Measurements from ENCODE around the gene KIF4B.
"Not testable (repeated sequence)": the region's sequence is repeated elsewhere in the genome, so short reads cannot be mapped to it uniquely, and the experiment has no call there.

Gene KIF4B

DNA sequence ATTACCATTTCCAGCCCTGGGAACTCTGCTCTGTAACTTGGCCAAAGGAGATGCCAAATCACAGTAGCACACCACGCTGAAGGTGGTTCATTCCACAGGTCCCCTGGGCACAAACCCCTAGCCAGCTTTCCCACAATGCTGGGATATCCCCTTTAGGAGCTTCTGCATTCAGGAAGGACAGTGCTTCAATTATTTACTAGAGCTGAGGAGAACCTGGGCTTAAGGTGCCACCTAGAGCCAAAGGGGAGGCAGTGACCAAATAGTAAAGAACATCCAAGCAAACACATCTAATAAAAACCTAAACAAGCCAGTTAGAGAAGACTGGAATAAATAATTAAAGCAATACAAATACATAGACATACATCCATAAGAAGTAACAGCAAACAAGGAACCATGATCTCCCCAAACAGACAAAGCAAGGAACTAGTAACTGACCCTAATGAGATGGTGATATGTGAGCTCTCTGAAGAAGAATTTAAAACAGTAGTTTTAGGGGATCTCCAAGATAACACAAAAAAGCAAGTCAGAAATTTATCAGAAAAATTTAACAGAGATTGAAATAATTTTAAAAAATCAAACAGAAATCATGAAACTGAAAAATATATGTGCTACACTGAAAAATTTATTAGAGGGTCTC, 14.6 kb downstream of the KIF4B start:
- no peaks in the 10 kb centered on the region for H3K4me1 ChIP-seq (ENCODE audit: control insufficient read depth in 2 of 2, insufficient read depth in 1 of 2, low read depth in 1 of 2, low read length in 2 of 2)
- H3K4me3 ChIP-seq (ENCODE audit: low read length in 2 of 2), result no peak overlapping the region
- no peaks in the 10 kb centered on the region for H3K79me1 ChIP-seq (ENCODE audit: low read depth, low read length)
- peaks cover 0 to 3% (median 0%) of the 10 kb centered on the region in 3 experiments for H3K27me3 ChIP-seq (ENCODE audit: control insufficient read depth in 3 of 3, insufficient read depth in 3 of 3, low read depth in 1 of 3, low read length in 3 of 3)
- no CpG with 5 or more reads among the region's 1 CpG for WGBS, 2 donors (ENCODE audit: extremely low coverage in 2 of 2, insufficient read length in 2 of 2, insufficient replicate concordance in 1 of 2)
- no peak overlapping the region for H2BK12ac ChIP-seq (ENCODE audit: low read length)
- no peak overlapping the region for H4K8ac ChIP-seq (ENCODE audit: low read depth, low read length)
- H3K4ac ChIP-seq (ENCODE audit: low read length), result no peak overlapping the region
- no peak overlapping the region for H3K9ac ChIP-seq (ENCODE audit: low read depth, low read length, poor library complexity)
- H3K18ac ChIP-seq (ENCODE audit: low read length), result no peak overlapping the region
- no peak overlapping the region for H2BK120ac ChIP-seq (ENCODE audit: low read depth, low read length)
- H2BK15ac ChIP-seq (ENCODE audit: low read length), result no peak overlapping the region
- no peaks in the 10 kb centered on the region for H3K9me3 ChIP-seq (replicated peaks in 1 of 2; ENCODE audit: control insufficient read depth in 2 of 2, insufficient read depth in 1 of 2, low read depth in 1 of 2, low read length in 2 of 2)
- no peaks in the 10 kb centered on the region for H3K36me3 ChIP-seq (replicated peaks in 1 of 2; ENCODE audit: control insufficient read depth in 2 of 2, insufficient read depth in 2 of 2, low read length in 2 of 2)
- H2BK5ac ChIP-seq (ENCODE audit: low read length), result no peak overlapping the region
- no peak overlapping the region for H3K4me2 ChIP-seq (ENCODE audit: insufficient read depth, low read length, poor library complexity, severe bottlenecking)
- H3K27ac ChIP-seq (replicated peaks; ENCODE audit: low read length), result no peak overlapping the region
- no peak overlapping the region for H3K14ac ChIP-seq (ENCODE audit: low read length)
- no peak overlapping the region for H4K91ac ChIP-seq (ENCODE audit: low read depth, low read length, poor library complexity)
- no peak overlapping the region for H2AK5ac ChIP-seq (ENCODE audit: low read depth, low read length)
- DNase-seq (ENCODE audit: low spot score), result no peak
- H3K23ac ChIP-seq (ENCODE audit: low read depth, low read length, poor library complexity), result no peak overlapping the region
- H2AFZ ChIP-seq (ENCODE audit: low read length), result no peak overlapping the region

DNA sequence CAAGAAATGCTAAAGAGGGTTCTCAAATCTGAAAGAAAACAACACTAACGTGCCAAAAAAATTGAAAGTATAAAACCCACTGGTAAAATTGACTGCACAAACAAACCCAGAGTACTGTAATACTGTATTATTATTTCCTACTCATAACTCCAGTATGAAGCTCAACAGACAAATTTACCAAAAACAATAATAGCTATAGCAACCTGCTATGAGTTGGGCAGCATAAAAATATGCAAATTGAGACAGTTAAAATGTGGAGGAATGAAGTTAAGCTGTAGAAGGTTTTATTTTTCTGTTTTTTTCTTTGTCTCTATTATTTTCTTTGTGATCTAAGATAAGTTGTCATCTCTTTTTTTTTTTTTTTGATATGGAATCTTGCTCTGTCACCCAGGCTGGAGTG, 15.7 kb downstream of the KIF4B start:
- H2AK5ac ChIP-seq (ENCODE audit: low read depth, low read length), result no peak overlapping the region

DNA sequence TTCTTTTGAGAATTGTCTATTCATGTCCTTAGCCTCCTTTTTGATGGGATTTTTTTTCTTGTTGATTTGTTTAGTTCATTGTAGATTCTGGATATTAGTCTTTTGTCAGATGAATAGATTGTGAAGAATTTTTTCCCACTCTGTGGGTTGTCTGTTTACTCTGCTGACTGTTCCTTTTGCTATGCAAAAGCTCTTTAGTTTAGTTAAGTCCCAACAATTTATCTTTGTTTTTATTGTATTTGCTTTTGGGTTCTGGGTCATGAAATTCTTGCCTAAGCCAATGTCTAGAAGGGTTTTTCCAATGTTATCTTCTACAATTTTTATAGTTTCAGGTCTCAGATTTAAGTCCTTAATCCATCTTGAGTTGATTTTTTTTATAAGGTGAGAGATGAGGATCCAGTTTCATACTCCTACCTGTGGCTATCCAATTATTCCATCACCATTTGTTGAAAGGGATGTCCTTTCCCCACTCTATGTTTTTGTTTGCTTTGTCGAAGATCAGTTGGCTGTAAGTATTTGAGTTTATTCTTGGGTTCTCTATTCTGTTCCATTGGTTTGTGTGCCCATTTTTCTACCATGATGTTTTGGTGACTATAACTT, 20.7 kb downstream of the KIF4B start:
- not testable (repeated sequence) for H2BK12ac ChIP-seq (ENCODE audit: low read length); H3K27me3 ChIP-seq (ENCODE audit: control insufficient read depth in 3 of 3, insufficient read depth in 3 of 3, low read depth in 1 of 3, low read length in 3 of 3); H3K27ac ChIP-seq (replicated peaks; ENCODE audit: low read length); H3K79me1 ChIP-seq (ENCODE audit: low read depth, low read length); H3K4me3 ChIP-seq (ENCODE audit: low read length in 2 of 2); H3K23ac ChIP-seq (ENCODE audit: low read depth, low read length, poor library complexity); H4K8ac ChIP-seq (ENCODE audit: low read depth, low read length); H3K18ac ChIP-seq (ENCODE audit: low read length); H2BK15ac ChIP-seq (ENCODE audit: low read length); H3K4ac ChIP-seq (ENCODE audit: low read length); H4K91ac ChIP-seq (ENCODE audit: low read depth, low read length, poor library complexity); H2AFZ ChIP-seq (ENCODE audit: low read length); H2AK5ac ChIP-seq (ENCODE audit: low read depth, low read length); H3K36me3 ChIP-seq (replicated peaks in 1 of 2; ENCODE audit: control insufficient read depth in 2 of 2, insufficient read depth in 2 of 2, low read length in 2 of 2); H3K14ac ChIP-seq (ENCODE audit: low read length); DNase-seq (ENCODE audit: low spot score); H3K9me3 ChIP-seq (replicated peaks in 1 of 2; ENCODE audit: control insufficient read depth in 2 of 2, insufficient read depth in 1 of 2, low read depth in 1 of 2, low read length in 2 of 2); H3K9ac ChIP-seq (ENCODE audit: low read depth, low read length, poor library complexity); H3K4me2 ChIP-seq (ENCODE audit: insufficient read depth, low read length, poor library complexity, severe bottlenecking); H3K4me1 ChIP-seq (ENCODE audit: control insufficient read depth in 2 of 2, insufficient read depth in 1 of 2, low read depth in 1 of 2, low read length in 2 of 2); H2BK5ac ChIP-seq (ENCODE audit: low read length); H2BK120ac ChIP-seq (ENCODE audit: low read depth, low read length)
- WGBS, 2 donors (ENCODE audit: extremely low coverage in 2 of 2, insufficient read length in 2 of 2, insufficient replicate concordance in 1 of 2), result no CpG with 5 or more reads among the region's 1 CpG

More for the DNA sequence above, 15.7 kb downstream of the KIF4B start:
- no peak overlapping the region for H2AFZ ChIP-seq (ENCODE audit: low read length)
- no peak overlapping the region for H3K23ac ChIP-seq (ENCODE audit: low read depth, low read length, poor library complexity)
- no peak overlapping the region for H3K9ac ChIP-seq (ENCODE audit: low read depth, low read length, poor library complexity)
- H3K9me3 ChIP-seq (replicated peaks in 1 of 2; ENCODE audit: control insufficient read depth in 2 of 2, insufficient read depth in 1 of 2, low read depth in 1 of 2, low read length in 2 of 2), result no peaks in the 10 kb centered on the region
- H3K4me2 ChIP-seq (ENCODE audit: insufficient read depth, low read length, poor library complexity, severe bottlenecking), result no peak overlapping the region
- no CpG with 5 or more reads among the region's 1 CpG for WGBS, 2 donors (ENCODE audit: extremely low coverage in 2 of 2, insufficient read length in 2 of 2, insufficient replicate concordance in 1 of 2)
- H2BK5ac ChIP-seq (ENCODE audit: low read length), result no peak overlapping the region
- no peak overlapping the region for H4K8ac ChIP-seq (ENCODE audit: low read depth, low read length)
- H3K27ac ChIP-seq (replicated peaks; ENCODE audit: low read length), result no peak overlapping the region
- H3K14ac ChIP-seq (ENCODE audit: low read length), result no peak overlapping the region
- no peak for DNase-seq (ENCODE audit: low spot score)
- no peak overlapping the region for H3K4me3 ChIP-seq (ENCODE audit: low read length in 2 of 2)
- no peak overlapping the region for H3K18ac ChIP-seq (ENCODE audit: low read length)
- H2BK15ac ChIP-seq (ENCODE audit: low read length), result no peak overlapping the region
- no peak overlapping the region for H2BK120ac ChIP-seq (ENCODE audit: low read depth, low read length)
- no peak overlapping the region for H3K4ac ChIP-seq (ENCODE audit: low read length)
- H2BK12ac ChIP-seq (ENCODE audit: low read length), result no peak overlapping the region
- peaks cover 0 to 3% (median 0%) of the 10 kb centered on the region in 3 experiments for H3K27me3 ChIP-seq (ENCODE audit: control insufficient read depth in 3 of 3, insufficient read depth in 3 of 3, low read depth in 1 of 3, low read length in 3 of 3)
- no peaks in the 10 kb centered on the region for H3K36me3 ChIP-seq (replicated peaks in 1 of 2; ENCODE audit: control insufficient read depth in 2 of 2, insufficient read depth in 2 of 2, low read length in 2 of 2)
- no peak overlapping the region for H4K91ac ChIP-seq (ENCODE audit: low read depth, low read length, poor library complexity)
- H3K4me1 ChIP-seq (ENCODE audit: control insufficient read depth in 2 of 2, insufficient read depth in 1 of 2, low read depth in 1 of 2, low read length in 2 of 2), result no peaks in the 10 kb centered on the region
- no peaks in the 10 kb centered on the region for H3K79me1 ChIP-seq (ENCODE audit: low read depth, low read length)

DNA sequence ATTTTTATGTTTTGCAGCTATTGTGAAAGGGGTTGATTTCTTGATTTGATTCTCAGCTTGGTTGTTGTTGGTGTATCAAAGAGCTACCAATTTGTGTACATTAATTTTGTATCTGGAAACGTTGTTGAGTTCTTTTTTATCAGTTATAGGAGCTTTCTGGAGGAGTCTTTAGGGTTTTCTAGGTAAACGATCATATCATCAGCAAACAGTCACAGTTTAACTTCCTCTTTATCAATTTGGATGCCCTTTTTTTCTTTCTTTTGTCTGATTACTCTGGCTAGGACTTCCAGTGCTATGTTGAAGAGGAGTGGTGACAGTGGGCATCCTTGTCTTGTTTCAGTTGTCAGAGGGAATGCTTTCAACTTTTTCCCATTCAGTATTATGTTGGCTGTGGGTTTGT, 21.5 kb downstream of the KIF4B start:
- not testable (repeated sequence) for H2BK5ac ChIP-seq (ENCODE audit: low read length); H2BK12ac ChIP-seq (ENCODE audit: low read length); H3K27me3 ChIP-seq (ENCODE audit: control insufficient read depth in 3 of 3, insufficient read depth in 3 of 3, low read depth in 1 of 3, low read length in 3 of 3); H3K36me3 ChIP-seq (replicated peaks in 1 of 2; ENCODE audit: control insufficient read depth in 2 of 2, insufficient read depth in 2 of 2, low read length in 2 of 2); H3K4ac ChIP-seq (ENCODE audit: low read length); H2AFZ ChIP-seq (ENCODE audit: low read length); DNase-seq (ENCODE audit: low spot score); H3K9me3 ChIP-seq (replicated peaks in 1 of 2; ENCODE audit: control insufficient read depth in 2 of 2, insufficient read depth in 1 of 2, low read depth in 1 of 2, low read length in 2 of 2); H3K18ac ChIP-seq (ENCODE audit: low read length); H4K8ac ChIP-seq (ENCODE audit: low read depth, low read length); H3K79me1 ChIP-seq (ENCODE audit: low read depth, low read length); H3K23ac ChIP-seq (ENCODE audit: low read depth, low read length, poor library complexity); H3K9ac ChIP-seq (ENCODE audit: low read depth, low read length, poor library complexity); H2BK15ac ChIP-seq (ENCODE audit: low read length); H2AK5ac ChIP-seq (ENCODE audit: low read depth, low read length); H4K91ac ChIP-seq (ENCODE audit: low read depth, low read length, poor library complexity); H2BK120ac ChIP-seq (ENCODE audit: low read depth, low read length); H3K4me2 ChIP-seq (ENCODE audit: insufficient read depth, low read length, poor library complexity, severe bottlenecking); H3K4me3 ChIP-seq (ENCODE audit: low read length in 2 of 2); H3K27ac ChIP-seq (replicated peaks; ENCODE audit: low read length); H3K4me1 ChIP-seq (ENCODE audit: control insufficient read depth in 2 of 2, insufficient read depth in 1 of 2, low read depth in 1 of 2, low read length in 2 of 2); H3K14ac ChIP-seq (ENCODE audit: low read length)
- no CpG with 5 or more reads among the region's 2 CpGs for WGBS, 2 donors (ENCODE audit: extremely low coverage in 2 of 2, insufficient read length in 2 of 2, insufficient replicate concordance in 1 of 2)

Measured in neuronal stem cell (in vitro differentiated cells).